ENCODE data around the gene CFAP300. TPM values are rescaled to one million over a fixed set of nuclear protein-coding genes. Genes with fewer than 3 reads are reported as not detected.

Gene CFAP300
- polyA plus RNA-seq, 2 of the 4 experiments (the other 2 are of a cell fraction): 8.2 to 17.1 TPM

GRCh38 chr11:102109896-102110760 is 62.9 kb downstream of the CFAP300 start, which contains the start of gene YAP1 (continued):
- TF ChIP-seq ATOH8 (CRISPR knock-in tag; IDR thresholded peaks at IDR 0.05; ENCODE audit: low read depth) (no peak), ZFP36 (IDR thresholded peaks at IDR 0.05; ENCODE audit: borderline replicate concordance, partially characterized antibody) (no peak), REST (IDR thresholded peaks at IDR 0.05) (no peak), POLR2AphosphoS2 (conservative IDR thresholded peaks at IDR 0.05; ENCODE audit: low read length) (no peak)

- FAIRE-seq (no peak), ATAC-seq (peak in 1 of 2 experiments; percentile 40; a peak in 1 of 6 replicates), DNase-seq (ENCODE audit: low read depth in 1 of 2, low spot score in 1 of 2) (no peak)
- H3K27ac ChIP-seq: peak overlapping the region; percentile 99
- ChIA-PET POLR2A (interaction anchor here (1.0 to 1.8 kb wide), 2 partner anchors 72 to 103 kb away, joined by 4 to 5 read pairs; no protein-coding TSS in a partner anchor), CTCF (interaction anchor here (0.9 to 2.2 kb wide), 2 partner anchors 56 to 158 kb away, joined by 5 to 9 read pairs; no protein-coding TSS in a partner anchor)
- peaks cover 34% of the 10 kb centered on the region for H3K4me1 ChIP-seq
- WGBS (ENCODE audit: missing lambda C conversion rate): no CpG with 5 or more reads among the region's 31 CpGs
- H3K4me2 ChIP-seq: peak overlapping the region; percentile 84
- H3K4me3 ChIP-seq: peak overlapping the region; percentile 90
- H3K9me3 ChIP-seq: no peaks in the 10 kb centered on the region
- no peak for TF ChIP-seq HOXB5 (CRISPR knock-in tag; IDR thresholded peaks at IDR 0.05)
- no peak for TF ChIP-seq HEYL (CRISPR knock-in tag; IDR thresholded peaks at IDR 0.05)
- TF ChIP-seq SMC3 (IDR thresholded peaks at IDR 0.05): no peak
- TF ChIP-seq ELK1 (IDR thresholded peaks at IDR 0.05; ENCODE audit: low read depth, low read length): no peak
- TF ChIP-seq NFE2L2 (conservative IDR thresholded peaks at IDR 0.05; ENCODE audit: low read length): no peak
- TF ChIP-seq BHLHE40 (IDR thresholded peaks at IDR 0.05; ENCODE audit: low read depth, low read length): no peak
- no peak for TF ChIP-seq ZC3H11A (IDR thresholded peaks at IDR 0.05)
- TF ChIP-seq REST (IDR thresholded peaks at IDR 0.05): no peak
- TF ChIP-seq PHF8 (IDR thresholded peaks at IDR 0.05; ENCODE audit: borderline replicate concordance, low read depth): no peak
- no peak for TF ChIP-seq CHD2 (IDR thresholded peaks at IDR 0.05; ENCODE audit: low read length, partially characterized antibody)
These were observed 63.4 kb downstream of the CFAP300 start for GRCh38 chr11:102110761-102111010.

Measured in A549 (cell line).